GM11168 (cell line): ENCODE data around the gene DNER.
"Not testable (repeated sequence)": the region's sequence is repeated elsewhere in the genome, so short reads cannot be mapped to it uniquely, and the experiment has no call there.

Experiments used
- in situ Hi-C: fragments of 300-500 bp; cut with MboI; formaldehyde crosslinking; loops from one replicate; pipeline ENCODE4 v1.12.0; 2022; ENCODE audit warnings: low sequenced_read_pairs; ENCODE audit not compliant: unreplicated experiment

Gene DNER

DNA sequence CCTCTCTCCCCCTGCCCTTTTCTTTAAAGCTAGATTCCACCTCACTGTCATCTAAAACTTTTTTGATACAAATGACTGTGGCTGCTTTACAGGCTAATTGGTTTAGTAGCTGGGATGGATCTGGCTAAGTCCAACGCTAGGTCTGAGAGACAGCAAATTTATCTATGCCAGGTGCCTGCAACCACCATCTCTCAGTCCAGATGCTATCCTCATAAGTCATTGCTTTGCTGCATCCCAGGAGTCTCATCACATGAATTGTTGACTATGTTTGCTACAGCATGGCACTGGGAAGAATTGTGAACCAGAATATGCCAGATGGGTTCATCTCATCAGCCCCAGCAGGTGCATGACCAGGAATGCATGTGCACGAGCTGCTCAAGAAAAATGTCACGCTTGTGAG is 343.3 kb downstream of the DNER start:
- in situ Hi-C loops: no loop called here

- in situ Hi-C loops: no loop called here
Observed at GRCh38 chr2:229370509-229370908, 343.8 kb downstream of the DNER start.

GRCh38 chr2:229363185-229363814 is 351.1 kb downstream of the DNER start:
- in situ Hi-C loops: no loop called here

- in situ Hi-C loops: no loop called here
Observed at GRCh38 chr2:229350883-229351282, 363.5 kb downstream of the DNER start.

- in situ Hi-C loops: no loop called here
Observed at GRCh38 chr2:229350117-229350805, 364.1 kb downstream of the DNER start.

GRCh38 chr2:229348128-229348527 is 366.2 kb downstream of the DNER start:
- in situ Hi-C loops: no loop called here

DNA sequence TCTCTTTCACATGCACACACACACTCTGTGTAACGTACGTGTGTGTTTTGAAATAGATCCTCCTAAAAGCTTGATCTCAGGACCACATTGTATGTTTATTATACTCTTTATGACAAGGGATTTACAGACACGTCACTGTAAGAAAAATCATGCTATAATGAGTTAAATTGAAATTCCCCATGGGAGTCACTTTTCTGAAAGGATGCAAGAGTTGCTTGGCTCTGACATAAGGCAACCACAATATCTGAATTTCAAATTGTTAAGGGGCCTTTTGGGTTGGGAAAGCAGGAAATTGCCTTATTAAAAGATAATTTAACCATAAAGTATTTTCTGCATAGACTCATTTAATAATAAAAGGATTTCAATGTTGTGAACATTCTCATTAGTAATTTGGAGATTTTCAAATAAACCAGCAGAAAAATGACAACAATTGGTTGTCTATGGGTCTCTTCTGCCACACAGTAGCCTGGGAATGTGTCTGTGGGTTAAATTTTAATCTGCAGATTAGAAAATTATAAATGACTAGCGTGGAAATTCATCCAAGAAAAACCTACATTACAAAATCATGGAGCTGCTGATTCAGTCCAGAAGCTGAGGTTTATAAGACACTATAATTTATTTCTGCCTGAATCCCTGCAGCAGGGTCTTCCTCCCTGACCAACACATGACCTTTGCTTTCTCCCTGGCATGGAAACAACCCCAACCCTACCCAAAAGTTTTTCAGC is 367.4 kb downstream of the DNER start:
- in situ Hi-C loops: no loop called here

- in situ Hi-C loops: no loop called here
Observed at GRCh38 chr2:229344955-229345354, 369.4 kb downstream of the DNER start.

DNA sequence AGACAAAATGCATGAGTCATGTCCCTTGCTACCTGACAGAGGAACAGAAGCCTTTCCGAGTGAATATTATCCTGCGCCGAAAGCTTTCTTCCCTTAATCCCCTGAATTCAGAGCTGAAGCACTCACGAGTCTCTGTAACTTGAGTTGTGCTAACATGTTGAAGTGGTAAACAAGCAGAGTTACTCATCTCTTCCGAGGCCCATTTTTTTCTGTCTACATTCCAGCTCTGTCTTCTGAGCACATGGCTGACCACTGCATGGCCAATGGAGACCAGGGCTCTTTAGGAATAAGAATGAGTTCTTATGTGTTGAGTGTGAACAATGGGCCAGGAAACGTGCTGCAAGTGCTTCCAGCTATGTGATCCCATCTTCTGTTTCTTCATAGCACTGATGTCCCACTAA is 370.2 kb downstream of the DNER start:
- in situ Hi-C loops: no loop called here

GRCh38 chr2:229343661-229344060 is 370.7 kb downstream of the DNER start:
- in situ Hi-C loops: no loop called here

DNA sequence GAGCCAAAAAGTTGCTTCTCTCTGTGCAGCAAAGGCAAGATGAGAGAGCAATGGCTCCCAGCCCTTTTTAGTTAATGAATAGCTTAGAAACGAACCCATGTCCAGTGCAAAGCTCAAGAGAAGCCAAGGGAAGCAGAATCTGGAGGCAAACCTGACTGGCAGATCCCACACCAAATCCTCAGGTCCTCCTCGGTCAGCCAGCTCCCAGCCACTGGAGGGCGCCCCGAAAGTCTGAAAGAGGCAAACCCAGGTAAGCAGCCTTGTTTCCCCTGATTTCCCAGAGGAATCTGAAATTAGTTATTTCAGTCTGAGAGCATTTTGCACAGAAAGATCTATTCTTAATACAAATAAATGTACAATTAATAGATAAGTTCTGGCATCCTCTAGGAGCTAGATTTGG is 372.0 kb downstream of the DNER start:
- in situ Hi-C loops: no loop called here

- in situ Hi-C loops: no loop called here
Observed at GRCh38 chr2:229340086-229340760, 374.1 kb downstream of the DNER start.

DNA sequence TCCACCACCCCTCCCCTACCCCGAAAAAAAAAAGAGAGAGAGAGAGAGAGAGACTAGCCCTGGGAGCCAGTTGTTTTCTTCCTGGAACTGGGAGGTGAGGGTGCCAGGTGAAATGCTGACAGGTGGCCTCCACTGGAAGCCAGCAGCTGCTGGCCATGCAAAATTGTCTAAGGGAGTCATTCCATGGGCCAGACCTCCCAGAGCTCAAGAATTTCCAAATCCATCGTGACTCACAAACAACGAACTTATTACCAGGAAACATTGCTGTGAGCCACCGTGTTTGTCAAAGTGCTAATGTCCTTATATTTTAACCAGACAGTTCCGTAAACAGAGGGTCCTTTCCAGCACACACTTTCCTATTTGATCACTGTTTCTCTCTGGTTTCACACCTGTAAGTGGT is 374.7 kb downstream of the DNER start:
- in situ Hi-C loops: no loop called here

GRCh38 chr2:229339171-229339570 is 375.2 kb downstream of the DNER start:
- in situ Hi-C loops: not testable (repeated sequence)

DNA sequence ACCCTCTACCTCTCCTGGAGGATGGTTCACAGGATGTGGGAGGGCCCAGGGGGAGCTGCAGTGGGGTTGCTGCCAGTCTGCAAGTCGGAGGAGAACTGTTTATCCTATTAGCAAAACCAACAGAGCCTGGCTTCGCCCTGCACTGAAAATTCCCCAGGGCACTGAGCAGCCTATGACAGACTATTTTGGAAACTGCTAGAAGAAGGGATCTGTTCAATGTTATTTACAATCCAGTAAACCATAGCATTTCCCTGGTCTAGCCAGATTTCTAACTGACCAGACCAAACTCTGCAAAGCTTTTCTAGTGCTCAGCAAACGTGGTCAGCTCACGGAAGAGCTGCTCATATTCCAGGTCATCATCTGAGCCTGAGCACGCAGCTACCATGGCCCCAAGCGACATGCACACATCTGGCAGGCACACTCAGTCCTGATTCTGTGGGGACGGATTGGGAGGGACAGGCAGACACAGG is 378.4 kb downstream of the DNER start:
- in situ Hi-C loops: no loop called here

GRCh38 chr2:229335330-229335729 is 379.0 kb downstream of the DNER start:
- in situ Hi-C loops: no loop called here

GRCh38 chr2:229330952-229331351 is 383.4 kb downstream of the DNER start:
- in situ Hi-C loops: no loop called here

GRCh38 chr2:229319558-229319957 is 394.8 kb downstream of the DNER start:
- in situ Hi-C loops: no loop called here

DNA sequence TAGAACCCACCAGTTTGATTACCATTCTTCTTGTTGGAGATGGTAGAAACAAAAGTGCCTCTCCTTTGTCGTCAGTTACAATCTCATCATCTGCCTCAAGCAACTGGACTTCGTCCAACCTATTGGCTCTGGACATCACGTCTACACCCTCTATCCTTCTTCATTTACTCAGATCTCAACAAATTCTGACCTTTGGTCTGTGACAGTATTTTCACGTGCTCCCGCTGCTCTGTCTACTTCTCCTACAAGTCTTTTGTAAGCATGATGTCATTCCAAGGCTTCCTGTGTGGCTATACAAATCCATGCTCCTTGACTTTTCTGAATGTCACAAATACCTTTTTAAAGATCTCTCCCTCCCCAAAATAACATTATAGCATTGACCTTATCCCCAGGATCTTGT is 400.2 kb downstream of the DNER start:
- in situ Hi-C loops: no loop called here

- in situ Hi-C loops: no loop called here
Observed at GRCh38 chr2:229313591-229313990, 400.8 kb downstream of the DNER start.
